ENCODE data around the gene ZBTB46.

The ZBTB46 gene

GRCh38 chr20:63861365-63861934 lies 30.4 kb upstream of the ZBTB46 start, which contains the start of gene ABHD16B:
Gene ABHD16B (plus strand): TSS chr20:63861498. CDS start chr20:63861541, 43 bp downstream.
- Histone ChIP-seq H2AFZ (ENCODE audit: low read depth) (no peak within 1 kb of the TSS), H3K9ac (no peak within 1 kb of the TSS), H3K4me1 (ENCODE audit: low read depth, poor library complexity, severe bottlenecking) (peaks cover 13% of the 10 kb centered on the region), H3K36me3 (ENCODE audit: insufficient read depth) (no peaks in the 10 kb centered on the region), H3K27ac (no peak within 1 kb of the TSS), H3K27me3 (ENCODE audit: insufficient read depth, low read depth) (peaks cover 3% of the 10 kb centered on the region), H3K4me3 (IDR thresholded peaks at IDR 0.05; ENCODE audit: insufficient read depth, low read depth, low read length) (no peak within 1 kb of the TSS), H3K79me2 (ENCODE audit: insufficient read depth, low read depth) (peaks cover 13% of the 10 kb centered on the region), H3K4me2 (no peak within 1 kb of the TSS), H4K20me1 (ENCODE audit: insufficient read depth) (no peaks in the 10 kb centered on the region)
- no peak for TF ChIP-seq CTCF (conservative IDR thresholded peaks at IDR 0.05; ENCODE audit: low read depth, low read length)

GRCh38 chr20:63860325-63861051 lies 29.4 kb upstream of the ZBTB46 start:
- Histone ChIP-seq H3K4me3 (IDR thresholded peaks at IDR 0.05; ENCODE audit: insufficient read depth, low read depth, low read length) (no peak overlapping the region), H3K27me3 (ENCODE audit: insufficient read depth, low read depth) (peaks cover 3% of the 10 kb centered on the region), H3K36me3 (ENCODE audit: insufficient read depth) (no peaks in the 10 kb centered on the region), H3K4me2 (no peak overlapping the region), H4K20me1 (ENCODE audit: insufficient read depth) (no peaks in the 10 kb centered on the region), H2AFZ (ENCODE audit: low read depth) (no peak overlapping the region), H3K9ac (no peak overlapping the region), H3K27ac (no peak overlapping the region), H3K79me2 (ENCODE audit: insufficient read depth, low read depth) (peaks cover 3% of the 10 kb centered on the region), H3K4me1 (ENCODE audit: low read depth, poor library complexity, severe bottlenecking) (peaks cover 8% of the 10 kb centered on the region)
- TF ChIP-seq CTCF (conservative IDR thresholded peaks at IDR 0.05; ENCODE audit: low read depth, low read length): no peak

- no peaks in the 10 kb centered on the region for H3K79me2 ChIP-seq (ENCODE audit: insufficient read depth, low read depth)
- H3K4me2 ChIP-seq: no peak overlapping the region
- no peaks in the 10 kb centered on the region for H3K36me3 ChIP-seq (ENCODE audit: insufficient read depth)
- no peak overlapping the region for H3K4me3 ChIP-seq (IDR thresholded peaks at IDR 0.05; ENCODE audit: insufficient read depth, low read depth, low read length)
- H3K4me1 ChIP-seq (ENCODE audit: low read depth, poor library complexity, severe bottlenecking): peaks cover 17% of the 10 kb centered on the region
- H4K20me1 ChIP-seq (ENCODE audit: insufficient read depth): no peaks in the 10 kb centered on the region
- H3K9ac ChIP-seq: no peak overlapping the region
- H2AFZ ChIP-seq (ENCODE audit: low read depth): no peak overlapping the region
- no peak overlapping the region for H3K27ac ChIP-seq
- peaks cover 3% of the 10 kb centered on the region for H3K27me3 ChIP-seq (ENCODE audit: insufficient read depth, low read depth)
- TF ChIP-seq CTCF (conservative IDR thresholded peaks at IDR 0.05; ENCODE audit: low read depth, low read length): no peak
Measured at GRCh38 chr20:63859166-63859699, 28.2 kb upstream of the ZBTB46 start.

DNA sequence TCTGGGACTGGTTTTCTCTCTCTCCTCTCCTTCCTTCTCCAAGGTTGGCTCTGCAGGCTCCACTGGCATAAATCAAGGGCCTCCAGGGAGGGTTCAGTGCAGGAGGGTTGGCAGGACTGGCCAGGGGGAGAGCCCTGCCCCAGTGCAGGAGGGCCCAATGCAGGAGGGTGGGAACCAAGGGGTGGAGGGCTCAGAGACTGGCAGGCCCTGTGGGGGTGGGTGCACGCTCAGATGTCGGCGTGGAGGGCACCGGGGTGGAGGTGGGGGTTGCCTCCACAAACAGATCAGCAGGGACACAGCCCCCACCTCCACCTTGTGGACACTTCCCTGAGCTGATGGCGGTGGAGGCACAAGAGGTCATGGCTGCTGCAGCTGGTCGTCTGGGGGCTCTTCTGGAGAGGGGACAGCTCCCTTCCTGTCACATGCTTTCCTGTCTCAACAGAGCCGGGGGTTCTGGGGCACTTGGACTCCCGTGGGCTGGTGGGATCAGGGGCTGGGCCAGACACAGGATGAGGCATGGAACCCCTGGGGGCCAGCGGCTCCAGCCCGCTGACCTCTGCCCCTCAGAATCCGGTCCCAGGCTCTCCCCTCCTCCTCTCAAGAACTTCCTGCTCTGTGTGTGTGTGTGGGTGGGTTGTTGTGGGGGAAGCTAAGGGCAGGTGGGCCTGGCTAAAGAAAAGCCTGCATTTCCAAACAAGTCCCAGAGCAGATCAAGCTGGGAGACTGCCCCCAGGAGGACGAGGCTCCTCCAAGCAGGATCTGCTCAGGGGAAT lies 27.5 kb upstream of the ZBTB46 start:
- H3K4me3 ChIP-seq (IDR thresholded peaks at IDR 0.05; ENCODE audit: insufficient read depth, low read depth, low read length): no peak overlapping the region
- H3K4me2 ChIP-seq: no peak overlapping the region
- TF ChIP-seq CTCF (conservative IDR thresholded peaks at IDR 0.05; ENCODE audit: low read depth, low read length): no peak
- peaks cover 3% of the 10 kb centered on the region for H3K27me3 ChIP-seq (ENCODE audit: insufficient read depth, low read depth)
- no peaks in the 10 kb centered on the region for H3K36me3 ChIP-seq (ENCODE audit: insufficient read depth)
- no peaks in the 10 kb centered on the region for H3K79me2 ChIP-seq (ENCODE audit: insufficient read depth, low read depth)
- no peak overlapping the region for H2AFZ ChIP-seq (ENCODE audit: low read depth)
- no peak overlapping the region for H3K9ac ChIP-seq
- no peaks in the 10 kb centered on the region for H4K20me1 ChIP-seq (ENCODE audit: insufficient read depth)
- H3K27ac ChIP-seq: no peak overlapping the region
- H3K4me1 ChIP-seq (ENCODE audit: low read depth, poor library complexity, severe bottlenecking): peaks cover 20% of the 10 kb centered on the region

Data from KMS-11 (cell line).